ENCODE measurements around the gene SMARCC2.
"Not testable (repeated sequence)": the region's sequence is repeated elsewhere in the genome, so short reads cannot be mapped to it uniquely, and the experiment has no call there.

Gene SMARCC2

DNA sequence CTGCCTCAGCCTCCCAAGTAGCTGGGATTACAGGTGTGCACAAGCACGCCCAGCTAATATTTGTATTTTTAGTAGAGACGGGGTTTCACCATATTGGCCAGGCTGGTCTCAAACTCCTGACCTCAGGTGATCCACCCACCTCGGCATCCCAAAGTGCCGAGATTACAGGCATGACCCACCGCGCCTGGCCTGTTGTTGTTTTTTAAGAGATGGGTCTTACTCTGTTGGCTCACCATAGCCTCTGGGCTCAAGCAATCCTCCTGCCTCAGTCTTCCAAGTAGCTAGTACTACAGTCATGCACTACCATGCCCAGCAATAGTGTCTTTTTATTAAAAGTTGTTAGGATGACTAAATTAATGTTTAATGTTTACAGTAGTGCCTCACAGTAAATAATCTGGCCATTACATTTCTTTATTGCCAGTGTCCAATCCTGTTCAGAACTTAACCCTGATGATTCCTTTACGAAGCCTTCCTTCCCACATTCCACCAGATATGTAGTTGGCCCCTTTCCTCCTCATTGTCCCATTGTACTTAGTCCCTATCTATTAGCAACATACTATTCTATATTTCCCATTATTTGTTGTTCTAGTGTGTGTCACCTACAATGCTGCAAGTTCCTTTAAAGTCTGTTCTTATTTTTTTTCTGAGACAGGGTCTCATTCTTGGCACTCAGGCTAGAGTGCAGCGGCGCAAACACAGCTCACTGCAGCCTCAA lies 8.8 kb upstream of the SMARCC2 start:
- peaks cover 5% of the 10 kb centered on the region for H3K4me1 Mint-ChIP-seq (ENCODE audit: low read depth)
- no peaks in the 10 kb centered on the region for H3K9me3 Mint-ChIP-seq
- no peaks in the 10 kb centered on the region for H3K36me3 Mint-ChIP-seq (ENCODE audit: low read depth)
- no peak for DNase-seq
- no peak overlapping the region for H3K4me3 Mint-ChIP-seq
- H3K27ac Mint-ChIP-seq = no peak overlapping the region
- H3K27me3 Mint-ChIP-seq = no peaks in the 10 kb centered on the region

DNA sequence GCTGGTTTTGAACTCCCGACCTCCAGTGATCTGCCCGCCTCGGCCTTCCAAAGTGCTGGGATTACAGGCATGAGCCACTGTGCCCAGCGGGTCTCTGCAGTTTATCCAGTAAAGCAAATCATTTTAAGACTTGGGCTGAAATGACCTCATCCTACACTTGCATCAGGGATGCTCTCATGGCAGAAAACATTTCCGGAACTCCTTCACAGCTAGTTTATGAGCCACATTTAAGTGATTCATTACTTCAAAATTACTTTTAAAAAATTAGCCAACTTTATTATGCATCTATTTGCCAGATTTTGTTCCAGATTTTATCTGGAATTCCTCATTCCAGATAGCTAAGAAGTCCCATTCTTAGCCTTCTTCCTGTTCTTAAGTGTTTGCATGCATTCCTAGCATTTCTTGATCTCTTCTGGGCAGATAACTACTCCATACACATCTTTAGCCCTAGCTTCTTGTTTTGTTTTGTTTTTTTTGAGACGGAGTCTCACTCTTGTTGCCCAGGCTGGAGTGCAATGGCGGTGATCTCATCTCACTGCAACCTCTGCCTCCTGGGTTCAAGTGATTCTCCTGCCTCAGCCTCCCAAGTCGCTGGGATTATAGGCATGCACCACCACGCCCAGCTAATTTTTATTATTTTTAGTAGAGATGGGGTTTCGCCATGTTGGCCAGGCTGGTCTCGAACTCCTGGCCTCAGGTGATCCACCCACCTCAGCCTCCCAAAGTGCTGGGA lies 7.7 kb upstream of the SMARCC2 start:
- not testable (repeated sequence) for H3K4me3 Mint-ChIP-seq; H3K9me3 Mint-ChIP-seq; H3K36me3 Mint-ChIP-seq (ENCODE audit: low read depth); H3K27me3 Mint-ChIP-seq; DNase-seq; H3K27ac Mint-ChIP-seq
- H3K4me1 Mint-ChIP-seq (ENCODE audit: low read depth) = peaks cover 11% of the 10 kb centered on the region

DNA sequence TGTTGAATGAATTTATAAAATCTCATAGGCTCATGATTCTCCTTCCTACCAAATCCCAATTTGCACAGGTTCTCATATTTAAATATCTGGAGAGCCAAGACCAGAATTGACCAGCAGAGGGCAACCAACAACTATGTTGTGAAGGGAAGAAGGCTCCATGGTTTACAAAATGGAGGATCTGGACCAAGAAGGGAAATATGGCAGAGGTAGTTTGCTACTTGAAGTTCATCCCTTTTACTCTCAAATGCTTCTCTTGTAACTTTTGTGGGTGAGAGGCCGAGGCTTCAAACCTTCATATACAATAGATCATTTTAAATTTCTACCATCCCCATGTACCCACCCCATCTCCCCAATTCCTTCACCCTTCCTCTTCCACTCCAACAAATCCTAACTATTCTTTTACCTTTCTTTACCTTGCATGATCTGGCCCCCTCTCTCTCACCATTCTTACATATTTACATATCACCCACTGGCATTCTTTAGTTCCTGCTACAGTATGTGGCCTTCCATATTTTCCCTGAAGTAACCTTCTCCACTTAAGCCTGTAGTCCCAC lies 3.8 kb upstream of the SMARCC2 start:
- H3K36me3 Mint-ChIP-seq (ENCODE audit: low read depth) = peaks cover 13% of the 10 kb centered on the region
- peaks cover 28% of the 10 kb centered on the region for H3K4me1 Mint-ChIP-seq (ENCODE audit: low read depth)
- H3K27me3 Mint-ChIP-seq = no peaks in the 10 kb centered on the region
- DNase-seq = peak; percentile 47
- H3K9me3 Mint-ChIP-seq = no peaks in the 10 kb centered on the region
- peak overlapping the region; percentile 73 for H3K27ac Mint-ChIP-seq
- H3K4me3 Mint-ChIP-seq = no peak overlapping the region

DNA sequence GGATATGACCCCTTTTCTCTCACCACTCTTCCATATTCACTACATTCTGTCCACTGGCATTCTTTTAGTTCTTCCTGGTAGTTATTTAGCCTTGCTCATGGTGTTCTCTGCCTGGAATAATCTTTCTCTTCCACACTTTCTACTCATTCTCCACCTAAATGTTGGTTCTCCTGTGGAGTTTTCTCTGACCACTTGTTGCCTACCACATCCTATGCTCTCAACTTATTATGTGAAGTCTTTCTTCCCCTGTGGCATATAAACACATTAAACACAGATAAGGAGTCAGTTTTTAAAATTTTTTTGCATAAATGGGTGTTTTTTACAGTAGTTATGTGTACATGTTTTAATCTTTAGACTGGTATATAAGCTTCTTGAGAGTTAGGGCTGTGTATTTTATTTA lies 3.3 kb upstream of the SMARCC2 start:
- no peaks in the 10 kb centered on the region for H3K27me3 Mint-ChIP-seq
- no peak overlapping the region for H3K4me3 Mint-ChIP-seq
- H3K27ac Mint-ChIP-seq = no peak overlapping the region
- no peaks in the 10 kb centered on the region for H3K9me3 Mint-ChIP-seq
- DNase-seq = no peak
- peaks cover 33% of the 10 kb centered on the region for H3K4me1 Mint-ChIP-seq (ENCODE audit: low read depth)
- peaks cover 18% of the 10 kb centered on the region for H3K36me3 Mint-ChIP-seq (ENCODE audit: low read depth)

DNA sequence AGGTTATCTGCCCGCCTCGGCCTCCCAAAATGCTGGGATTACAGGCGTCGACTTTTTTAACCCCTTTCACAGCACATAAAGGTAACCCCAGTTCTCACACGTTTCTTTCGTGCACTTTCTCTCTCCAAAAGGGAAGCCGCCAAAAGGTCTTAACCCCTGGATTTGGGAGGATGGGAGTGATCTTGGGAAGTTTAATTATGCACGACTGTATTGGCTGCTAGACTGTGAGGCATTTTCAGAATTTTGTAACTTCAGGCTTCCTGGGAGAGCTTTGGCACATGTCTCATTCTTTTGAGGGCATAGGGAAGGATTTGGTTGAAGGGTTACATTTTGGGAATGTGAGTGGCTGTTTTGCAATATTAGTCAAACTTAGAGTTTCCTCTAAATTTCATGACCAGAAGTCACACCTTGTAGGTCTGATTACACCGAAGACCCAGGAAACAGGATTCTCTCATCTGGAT lies 1.4 kb upstream of the SMARCC2 start:
- H3K36me3 Mint-ChIP-seq (ENCODE audit: low read depth) = peaks cover 37% of the 10 kb centered on the region
- H3K4me1 Mint-ChIP-seq (ENCODE audit: low read depth) = peaks cover 45% of the 10 kb centered on the region
- no peaks in the 10 kb centered on the region for H3K9me3 Mint-ChIP-seq
- peak overlapping the region; percentile 82 for H3K4me3 Mint-ChIP-seq
- H3K27ac Mint-ChIP-seq = peak overlapping the region; percentile 98
- H3K27me3 Mint-ChIP-seq = no peaks in the 10 kb centered on the region
- no peak for DNase-seq

DNA sequence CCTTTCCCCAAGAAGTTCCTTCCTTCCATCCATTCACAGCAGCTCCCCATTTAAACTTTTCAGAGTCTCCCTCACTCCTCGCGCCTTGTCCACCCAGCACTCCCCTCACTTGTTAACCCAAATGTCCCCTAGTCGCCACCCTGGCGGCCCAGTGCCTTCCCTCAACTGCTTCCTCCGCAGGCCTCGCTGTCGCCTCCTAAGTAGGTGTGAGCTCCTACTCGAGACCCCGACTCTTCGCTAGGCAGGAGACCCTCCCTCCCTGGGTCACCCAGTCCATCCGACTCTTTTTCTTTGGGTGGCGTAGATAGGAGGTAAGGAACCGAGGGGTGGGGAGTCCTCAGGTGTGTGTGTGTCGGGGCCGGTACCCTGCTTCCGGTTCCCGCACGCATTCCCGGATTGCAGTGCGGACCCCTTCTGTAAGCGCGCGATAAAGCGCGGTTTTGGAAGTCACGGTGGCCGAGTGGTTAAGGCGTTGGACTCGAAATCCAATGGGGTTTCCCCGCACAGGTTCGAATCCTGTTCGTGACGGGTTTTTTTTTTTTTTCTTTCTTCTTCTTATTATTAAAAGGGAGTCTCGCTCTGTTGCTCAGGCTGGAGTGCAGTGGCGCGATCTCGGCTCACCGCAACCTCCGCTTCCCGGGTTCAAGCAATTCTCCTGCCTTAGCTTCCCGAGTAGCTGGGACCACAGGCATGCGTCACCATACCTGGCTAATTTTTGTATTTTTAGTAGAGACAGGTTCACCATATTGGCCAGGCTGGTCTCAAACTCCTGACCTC lies 823 bp upstream of the SMARCC2 start:
- Mint-ChIP-seq H3K27ac (peak overlapping the region; percentile 98), H3K27me3 (no peaks in the 10 kb centered on the region), H3K4me1 (ENCODE audit: low read depth) (peaks cover 46% of the 10 kb centered on the region), H3K9me3 (no peaks in the 10 kb centered on the region), H3K4me3 (peak overlapping the region; percentile 82), H3K36me3 (ENCODE audit: low read depth) (peaks cover 42% of the 10 kb centered on the region)
- DNase-seq = peak; percentile 98

DNA sequence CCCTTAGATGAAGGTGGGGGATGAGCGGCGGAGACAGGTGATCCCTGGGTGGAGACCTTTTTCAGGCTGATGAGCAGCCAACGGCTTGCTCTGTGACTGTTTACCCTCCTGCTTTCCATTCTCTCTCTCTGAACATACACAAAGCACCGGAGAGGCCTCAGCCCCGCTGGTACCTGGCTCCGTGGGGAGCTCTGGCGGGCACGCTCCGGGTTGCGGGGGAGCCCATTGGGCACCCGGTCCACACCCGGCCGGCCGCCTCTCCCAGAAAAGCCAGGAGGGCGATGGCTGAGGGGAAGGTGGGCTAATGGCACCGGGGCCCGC lies 545 bp downstream of the SMARCC2 start:
- no peaks in the 10 kb centered on the region for H3K9me3 Mint-ChIP-seq
- H3K36me3 Mint-ChIP-seq (ENCODE audit: low read depth) = peaks cover 56% of the 10 kb centered on the region
- DNase-seq = peak; percentile 67
- H3K4me1 Mint-ChIP-seq (ENCODE audit: low read depth) = peaks cover 46% of the 10 kb centered on the region
- H3K27ac Mint-ChIP-seq = peak overlapping the region; percentile 76
- peak overlapping the region; percentile 82 for H3K4me3 Mint-ChIP-seq
- no peaks in the 10 kb centered on the region for H3K27me3 Mint-ChIP-seq

DNA sequence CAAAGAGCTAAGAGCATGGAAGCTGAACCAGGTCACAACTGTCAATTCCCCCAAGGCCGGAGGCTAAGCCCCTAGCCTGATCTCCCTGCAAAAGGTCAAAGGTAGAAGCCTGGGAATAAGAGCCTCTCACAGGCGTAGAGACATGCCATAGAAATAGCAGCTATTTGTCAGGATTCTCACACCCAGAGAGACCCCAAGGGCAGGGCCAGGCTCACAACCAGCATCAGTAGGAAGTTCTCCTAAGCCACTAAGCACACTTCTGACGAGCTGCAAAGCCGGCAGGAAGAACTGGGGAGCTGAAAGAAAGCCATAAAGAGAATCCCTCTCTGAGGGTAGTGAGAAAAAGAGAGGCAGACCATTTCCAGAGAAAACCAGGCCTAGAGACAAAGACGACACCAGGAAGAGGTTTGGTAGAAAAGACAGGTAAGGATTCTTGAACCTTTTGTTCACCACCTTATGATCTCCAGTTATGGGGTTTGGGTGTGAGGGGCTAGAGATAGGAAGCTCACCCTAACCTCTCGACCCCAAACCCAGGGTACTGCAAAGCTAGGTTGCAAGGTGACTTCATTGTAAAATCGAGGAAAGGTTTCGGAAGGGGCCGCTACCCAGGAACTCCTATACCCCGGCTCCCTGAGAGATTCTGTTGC lies 1.0 kb downstream of the SMARCC2 start:
- peaks cover 43% of the 10 kb centered on the region for H3K4me1 Mint-ChIP-seq (ENCODE audit: low read depth)

DNA sequence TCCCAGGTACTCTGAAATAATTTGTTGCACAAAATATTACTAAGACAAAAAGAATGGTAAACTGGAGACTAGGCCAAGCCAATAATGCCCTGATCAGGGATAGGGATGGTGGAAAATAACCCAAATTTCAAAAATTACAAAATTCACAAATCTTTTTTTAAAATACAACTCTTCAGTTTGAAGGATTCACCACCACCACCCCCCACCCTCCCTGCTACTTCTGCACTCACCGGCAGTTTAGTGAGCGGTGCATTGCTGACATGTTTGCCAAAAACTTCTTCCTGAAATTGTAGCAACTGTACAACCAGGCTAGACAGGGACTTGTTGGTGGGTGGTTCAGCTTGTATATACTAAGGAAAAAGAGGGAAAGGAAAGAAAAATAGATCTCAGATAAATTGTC lies 2.3 kb downstream of the SMARCC2 start:
- Mint-ChIP-seq H3K4me1 (ENCODE audit: low read depth) (peaks cover 35% of the 10 kb centered on the region), H3K27ac (peak overlapping the region; percentile 84), H3K4me3 (peak overlapping the region; percentile 82), H3K27me3 (no peaks in the 10 kb centered on the region), H3K36me3 (ENCODE audit: low read depth) (peaks cover 72% of the 10 kb centered on the region), H3K9me3 (no peaks in the 10 kb centered on the region)
- no peak for DNase-seq

More for the DNA sequence above, 1.0 kb downstream of the SMARCC2 start:
- DNase-seq = no peak
- H3K4me3 Mint-ChIP-seq = peak overlapping the region; percentile 82
- peak overlapping the region; percentile 76 for H3K27ac Mint-ChIP-seq
- peaks cover 60% of the 10 kb centered on the region for H3K36me3 Mint-ChIP-seq (ENCODE audit: low read depth)
- H3K9me3 Mint-ChIP-seq = no peaks in the 10 kb centered on the region
- no peaks in the 10 kb centered on the region for H3K27me3 Mint-ChIP-seq

DNA sequence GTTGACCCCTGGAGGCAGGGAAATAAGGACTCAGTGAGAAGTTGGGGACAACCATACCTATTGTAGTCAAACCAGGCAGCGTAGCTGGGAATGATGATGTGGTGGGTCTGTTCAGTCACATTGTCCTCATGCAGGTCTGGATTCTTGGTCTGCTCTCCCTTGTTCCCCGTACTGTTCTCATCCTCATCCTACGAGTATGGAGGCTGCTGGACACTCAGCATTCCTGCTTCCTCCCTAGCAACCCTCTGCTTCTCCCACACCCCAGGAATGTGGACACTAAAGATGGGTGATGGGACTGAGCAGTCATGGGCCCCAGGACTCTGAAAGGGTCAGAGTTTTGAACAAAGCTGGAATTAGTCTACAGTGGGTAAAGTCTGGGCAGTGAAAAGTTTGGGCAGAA lies 10.9 kb downstream of the SMARCC2 start:
- H3K4me1 Mint-ChIP-seq (ENCODE audit: low read depth) = no peaks in the 10 kb centered on the region
- H3K4me3 Mint-ChIP-seq = no peak overlapping the region
- H3K9me3 Mint-ChIP-seq = no peaks in the 10 kb centered on the region
- no peaks in the 10 kb centered on the region for H3K27me3 Mint-ChIP-seq
- DNase-seq = no peak
- H3K27ac Mint-ChIP-seq = peak overlapping the region; percentile 44
- peaks cover 98% of the 10 kb centered on the region for H3K36me3 Mint-ChIP-seq (ENCODE audit: low read depth)

DNA sequence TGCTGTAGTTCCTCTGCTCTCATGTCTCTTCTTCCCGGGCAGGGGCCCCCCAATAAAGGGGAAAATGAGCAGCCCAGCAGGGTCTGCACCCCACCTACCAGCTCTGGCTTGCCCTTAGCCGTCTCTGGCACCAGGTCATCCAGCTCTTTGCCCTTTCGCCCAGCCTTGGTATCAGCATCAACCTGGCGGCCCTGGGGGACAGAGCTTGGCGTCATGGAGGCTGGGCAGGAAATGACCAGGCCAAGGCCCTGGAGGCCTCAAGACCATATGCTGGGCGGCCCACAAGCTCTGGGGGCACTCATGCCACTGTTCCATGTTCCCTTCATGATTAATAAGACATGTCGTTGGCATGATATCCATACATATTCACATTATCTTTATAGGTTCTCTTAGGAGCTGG lies 16.4 kb downstream of the SMARCC2 start:
- Mint-ChIP-seq H3K4me1 (ENCODE audit: low read depth) (no peaks in the 10 kb centered on the region), H3K4me3 (no peak overlapping the region), H3K27ac (peak overlapping the region; percentile 70), H3K27me3 (no peaks in the 10 kb centered on the region), H3K9me3 (no peaks in the 10 kb centered on the region), H3K36me3 (ENCODE audit: low read depth) (peaks cover 95% of the 10 kb centered on the region)
- no peak for DNase-seq

DNA sequence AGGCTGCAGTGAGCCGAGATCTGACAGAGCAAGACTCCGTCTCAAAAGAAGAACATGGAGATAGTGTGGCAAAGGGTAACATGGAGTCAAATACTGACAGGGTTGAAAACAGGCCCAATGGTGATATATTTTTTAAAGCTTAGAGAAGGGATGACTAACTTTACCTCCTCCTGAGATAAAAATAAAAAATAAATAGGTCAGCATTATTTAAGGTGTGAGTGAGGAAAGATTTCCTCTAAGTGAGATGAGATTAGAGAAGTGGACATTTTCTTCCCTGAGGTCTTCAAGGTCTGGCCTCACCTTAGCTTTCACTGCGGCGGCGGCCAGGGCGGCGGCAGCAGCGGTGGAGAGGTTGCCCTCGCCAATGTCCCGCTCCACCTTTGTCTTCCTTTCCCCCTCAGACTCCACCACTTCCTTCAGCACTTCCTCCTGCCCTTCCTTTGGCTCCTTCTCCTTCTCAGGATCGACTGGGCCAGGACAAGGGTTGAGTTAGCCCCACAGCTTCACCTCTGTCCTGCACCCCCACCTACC lies 20.0 kb downstream of the SMARCC2 start:
- H3K4me3 Mint-ChIP-seq = no peak overlapping the region
- H3K4me1 Mint-ChIP-seq (ENCODE audit: low read depth) = no peaks in the 10 kb centered on the region
- H3K9me3 Mint-ChIP-seq = no peaks in the 10 kb centered on the region
- peak overlapping the region; percentile 66 for H3K27ac Mint-ChIP-seq
- no peak for DNase-seq
- H3K36me3 Mint-ChIP-seq (ENCODE audit: low read depth) = peaks cover 94% of the 10 kb centered on the region
- H3K27me3 Mint-ChIP-seq = no peaks in the 10 kb centered on the region

DNA sequence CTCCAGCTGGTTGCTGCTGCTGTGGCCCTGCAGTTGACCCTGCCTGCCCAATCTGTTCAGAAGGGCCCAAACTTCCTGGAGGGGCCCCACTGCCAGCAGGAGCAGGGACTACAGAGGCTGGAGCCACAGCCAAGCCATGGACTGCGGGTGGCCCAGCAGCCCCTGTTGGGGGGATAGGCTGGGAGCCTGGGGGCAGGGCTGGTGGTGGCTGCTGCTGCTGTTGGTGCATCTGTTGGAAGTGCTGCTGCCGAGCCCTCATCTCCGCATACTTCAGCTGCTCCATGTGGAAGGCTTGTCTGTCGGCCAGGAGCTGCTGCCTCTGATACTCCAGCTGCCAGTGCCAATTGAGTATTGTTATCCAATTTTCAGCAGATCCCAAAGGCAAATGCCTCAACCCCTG lies 23.9 kb downstream of the SMARCC2 start:
- Mint-ChIP-seq H3K4me3 (no peak overlapping the region), H3K36me3 (ENCODE audit: low read depth) (peaks cover 96% of the 10 kb centered on the region), H3K9me3 (no peaks in the 10 kb centered on the region), H3K4me1 (ENCODE audit: low read depth) (peaks cover 17% of the 10 kb centered on the region), H3K27me3 (no peaks in the 10 kb centered on the region), H3K27ac (peak overlapping the region; percentile 73)
- no peak for DNase-seq

DNA sequence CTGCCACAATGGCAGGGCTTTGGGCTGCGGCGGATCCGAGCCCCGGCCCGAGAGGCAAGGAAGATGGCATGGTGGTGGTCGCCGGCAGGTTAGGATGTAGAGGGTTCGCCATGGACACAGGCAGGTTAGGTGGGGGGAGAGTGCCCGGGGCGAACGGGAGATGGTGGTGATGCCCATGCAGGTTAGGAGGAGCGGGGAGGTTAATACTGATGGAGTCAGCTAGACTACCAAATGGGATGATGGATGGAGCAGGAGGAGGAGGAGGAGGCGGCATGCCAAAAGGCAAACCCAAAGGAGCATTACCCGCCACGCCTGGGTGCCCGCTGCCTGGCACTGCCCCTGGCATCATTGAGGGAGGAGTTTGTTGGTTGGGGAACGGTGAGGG lies 24.9 kb downstream of the SMARCC2 start:
- Mint-ChIP-seq H3K4me3 (no peak overlapping the region), H3K27ac (peak overlapping the region; percentile 75), H3K4me1 (ENCODE audit: low read depth) (peaks cover 27% of the 10 kb centered on the region), H3K27me3 (no peaks in the 10 kb centered on the region), H3K9me3 (no peaks in the 10 kb centered on the region), H3K36me3 (ENCODE audit: low read depth) (peaks cover 96% of the 10 kb centered on the region)
- DNase-seq = no peak
